Measurements from ENCODE around the gene TSPAN15.

GRCh38 chr10:69434926-69435325 is 16.3 kb upstream of the TSPAN15 start:
- no peak for TF ChIP-seq CTCF (IDR thresholded peaks at IDR 0.05; ENCODE audit: low read length)
- TF ChIP-seq EZH2 (IDR thresholded peaks at IDR 0.05; ENCODE audit: borderline replicate concordance, low read length), result no peak
